Caco-2 (cell line): ENCODE results near the gene DGKG. TPM values are rescaled to one million over a fixed set of nuclear protein-coding genes. Genes with fewer than 3 reads are reported as not detected.

Source experiments
- BruUV-seq: library from RNA; stranded (reverse); fragments of 400-500 nt; replicated peaks from 2 replicates; lab custom pipeline; 2021; lab: Mats Ljungman, UMichigan
- CTCF ChIA-PET: fragments of 300-600 bp; sonication (Branson Sonifier 250); formaldehyde crosslinking; loops from one replicate; lab custom pipeline; 2022; ENCODE audit warnings: antibody characterized with exemption; lab: Charles Lee
- POLR2A ChIA-PET: fragments of 300-600 bp; sonication (Branson Sonifier 250); formaldehyde crosslinking; loops from one replicate; lab custom pipeline; 2022; ENCODE audit warnings: antibody characterized with exemption; lab: Charles Lee
- DNase-seq, 2 experiments: peaks; one replicate each; pipeline versions ENCODE4 v3.0.0 to v3.0.0-alpha.2; 2020 to 2022
- H3K27me3 ChIP-seq: replicated peaks from 2 replicates; pipeline ENCODE4 v1.6.0; 2011; ENCODE audit warnings: low read length; ENCODE audit not compliant: control insufficient read depth, insufficient read depth
- H3K36me3 ChIP-seq: 2 replicates; pipeline ENCODE4 v1.5.1; 2011; ENCODE audit warnings: low read length; ENCODE audit not compliant: control insufficient read depth, insufficient read depth
- H3K4me1 ChIP-seq: fragments of 250-450 bp; sonication (Bioruptor Pico); 2 replicates; pipeline ENCODE4 v1.5.1; 2020; ENCODE audit warnings: mild to moderate bottlenecking
- H3K4me3 ChIP-seq: 2 replicates; pipeline ENCODE4 v1.5.1; 2011; ENCODE audit warnings: low read depth, mild to moderate bottlenecking, control low read depth, low read length
- H3K9me3 ChIP-seq: fragments of 250-450 bp; sonication (Bioruptor Pico); 2 replicates; pipeline ENCODE4 v1.5.1; 2020; ENCODE audit warnings: mild to moderate bottlenecking, moderate library complexity
- H3K27ac Mint-ChIP-seq: one replicate; pipeline ENCODE4 v1.8.0; 2022; ENCODE audit warnings: mixed read lengths; ENCODE audit not compliant: unreplicated experiment
- H3K27me3 Mint-ChIP-seq: one replicate; pipeline ENCODE4 v1.8.0; 2022; ENCODE audit warnings: mixed read lengths; ENCODE audit not compliant: insufficient read depth, unreplicated experiment
- H3K36me3 Mint-ChIP-seq: one replicate; pipeline ENCODE4 v1.8.0; 2022; ENCODE audit warnings: mild to moderate bottlenecking, mixed read lengths; ENCODE audit not compliant: insufficient read depth, unreplicated experiment
- H3K4me1 Mint-ChIP-seq: one replicate; pipeline ENCODE4 v1.8.0; 2022; ENCODE audit warnings: low read depth, mixed read lengths; ENCODE audit not compliant: unreplicated experiment
- H3K4me3 Mint-ChIP-seq: one replicate; pipeline ENCODE4 v1.8.0; 2022; ENCODE audit warnings: mild to moderate bottlenecking, moderate library complexity, mixed read lengths; ENCODE audit not compliant: unreplicated experiment
- H3K9me3 Mint-ChIP-seq: one replicate; pipeline ENCODE4 v1.8.0; 2022; ENCODE audit warnings: mixed read lengths; ENCODE audit not compliant: unreplicated experiment
- CTCF ChIP-seq, 2 experiments: fragments of 200-600 bp in 1 of 2; IDR thresholded peaks; 1 replicate in 1 of 2; 2 replicates in 1 of 2; pipeline versions ENCODE4 v1.5.1 to v1.8.0; 2011 to 2022; ENCODE audit warnings: antibody characterized with exemption in 1 of 2, control low read depth in 1 of 2, inconsistent platforms in 1 of 2, low read depth in 1 of 2, low read length in 1 of 2, mild to moderate bottlenecking in 1 of 2, moderate library complexity in 1 of 2; ENCODE audit not compliant: insufficient read depth in 1 of 2, severe bottlenecking in 1 of 2, unreplicated experiment in 1 of 2
- intact Hi-C: fragments of 100-400 bp; cut with micrococcal nuclease; formaldehyde crosslinking; loops from one replicate; pipeline ENCODE4 v1.10.0; 2022; ENCODE audit not compliant: unreplicated experiment
- total RNA-seq: library from RNA; stranded (reverse); gene quantifications from 2 replicates; pipeline ENCODE4 v1.2.3, GENCODE V29; 2022

Gene DGKG
- total RNA-seq, 1 experiment from 2014 or later = 0.32 TPM

DNA sequence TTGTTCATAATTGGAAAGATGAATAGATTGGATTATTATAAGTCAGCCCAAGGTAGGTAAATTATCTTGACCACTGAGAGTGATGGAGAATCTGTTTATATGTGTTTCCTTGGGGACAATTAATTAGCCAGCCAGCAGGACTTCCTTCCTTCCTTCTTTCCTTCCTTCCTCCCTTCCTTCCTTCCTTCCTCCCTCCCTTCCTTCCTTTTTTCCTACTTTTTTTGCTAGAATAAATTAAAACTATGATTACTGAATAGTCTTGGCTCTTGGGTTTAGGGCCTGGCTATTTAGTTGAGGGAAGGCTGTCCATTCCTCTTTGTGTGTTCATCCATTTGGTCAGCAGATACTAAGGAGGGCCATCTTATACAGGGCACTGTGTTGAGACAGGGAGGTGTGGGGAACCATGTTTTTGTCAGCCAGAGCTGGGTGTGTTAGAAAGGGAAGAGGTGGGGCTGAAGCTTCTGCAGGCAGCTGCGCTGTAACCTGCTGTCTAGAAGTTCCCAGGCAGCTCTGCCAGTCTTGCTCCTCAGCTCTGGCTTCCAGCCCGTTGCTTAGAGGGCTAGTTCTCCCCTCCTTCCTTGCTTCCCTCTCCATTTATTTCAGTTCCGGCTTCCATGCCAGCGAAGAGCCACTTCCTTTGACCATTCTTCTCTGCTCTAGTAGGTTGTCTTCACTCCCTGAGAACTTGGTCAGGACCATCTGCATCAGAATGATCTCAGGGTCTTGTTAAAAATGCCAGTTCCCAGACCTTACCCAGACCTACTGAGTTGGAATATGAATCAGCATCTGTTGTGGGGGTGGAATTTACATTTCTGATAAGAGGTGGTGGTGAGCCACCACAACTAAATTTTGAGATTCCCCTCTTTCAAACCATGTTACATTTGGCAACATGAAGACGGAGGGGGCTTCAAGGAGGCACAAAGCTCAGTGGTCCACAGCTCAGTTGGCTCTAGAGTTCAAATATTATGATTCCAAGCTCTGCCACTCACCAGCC, 113.9 kb downstream of the DGKG start:
- DNase-seq = no peak
- Histone ChIP-seq H3K9me3 (no peaks in the 10 kb centered on the region), H3K27me3 (no peaks in the 10 kb centered on the region; the same call in 1 of the 2 replicates), H3K4me1 (no peaks in the 10 kb centered on the region), H3K4me3 (no peak overlapping the region), H3K36me3 (no peaks in the 10 kb centered on the region)
- no peak for TF ChIP-seq CTCF (IDR thresholded peaks at IDR 0.05; ENCODE audit: insufficient read depth in 1 of 2, low read depth in 1 of 2, low read length in 1 of 2, severe bottlenecking in 1 of 2, unreplicated experiment in 1 of 2)
- no TSS peak for BruUV-seq
- no peak overlapping the region for H3K4me3 Mint-ChIP-seq
- intact Hi-C loops = no loop called here
- H3K4me1 Mint-ChIP-seq = no peaks in the 10 kb centered on the region
- H3K27me3 Mint-ChIP-seq = peaks cover 4% of the 10 kb centered on the region
- ChIA-PET POLR2A (no interaction called here), CTCF (no interaction called here)
- no peak overlapping the region for H3K27ac Mint-ChIP-seq
- no peaks in the 10 kb centered on the region for H3K9me3 Mint-ChIP-seq
- H3K36me3 Mint-ChIP-seq = no peaks in the 10 kb centered on the region

- H3K9me3 ChIP-seq = no peaks in the 10 kb centered on the region
- ChIA-PET CTCF (no interaction called here), POLR2A (no interaction called here)
- Mint-ChIP-seq H3K27ac (no peak overlapping the region), H3K4me1 (no peaks in the 10 kb centered on the region), H3K27me3 (peaks cover 4% of the 10 kb centered on the region), H3K36me3 (no peaks in the 10 kb centered on the region), H3K9me3 (no peaks in the 10 kb centered on the region), H3K4me3 (no peak overlapping the region)
- intact Hi-C loops = no loop called here
- H3K4me1 ChIP-seq = no peaks in the 10 kb centered on the region
- no TSS peak for BruUV-seq
- DNase-seq = no peak
- no peak overlapping the region for H3K4me3 ChIP-seq
- H3K27me3 ChIP-seq = no peaks in the 10 kb centered on the region; the same call in 1 of the 2 replicates
- TF ChIP-seq CTCF (IDR thresholded peaks at IDR 0.05; ENCODE audit: insufficient read depth in 1 of 2, low read depth in 1 of 2, low read length in 1 of 2, severe bottlenecking in 1 of 2, unreplicated experiment in 1 of 2) = no peak
- H3K36me3 ChIP-seq = no peaks in the 10 kb centered on the region
Observed at GRCh38 chr3:186246941-186247340, 115.1 kb downstream of the DGKG start.

- Mint-ChIP-seq H3K36me3 (no peaks in the 10 kb centered on the region), H3K27me3 (no peaks in the 10 kb centered on the region), H3K4me1 (no peaks in the 10 kb centered on the region), H3K27ac (no peak overlapping the region), H3K4me3 (no peak overlapping the region), H3K9me3 (no peaks in the 10 kb centered on the region)
- no peaks in the 10 kb centered on the region for H3K4me1 ChIP-seq
- no peaks in the 10 kb centered on the region for H3K36me3 ChIP-seq
- ChIA-PET CTCF (no interaction called here), POLR2A (interaction anchor here (0.7 kb wide), 1 partner anchor 18 kb away, joined by 8 read pairs; no protein-coding TSS in a partner anchor)
- no peaks in the 10 kb centered on the region for H3K9me3 ChIP-seq
- no peak for DNase-seq
- no peak for TF ChIP-seq CTCF (IDR thresholded peaks at IDR 0.05; ENCODE audit: insufficient read depth in 1 of 2, low read depth in 1 of 2, low read length in 1 of 2, severe bottlenecking in 1 of 2, unreplicated experiment in 1 of 2)
- no TSS peak for BruUV-seq
- H3K27me3 ChIP-seq = no peaks in the 10 kb centered on the region
- H3K4me3 ChIP-seq = no peak overlapping the region
- intact Hi-C loops = loop anchor here (5.0 kb wide), 1 partner anchor 137 kb away; the partner anchor contains the start of gene ETV5
Observed at GRCh38 chr3:186244016-186244415, 118.0 kb downstream of the DGKG start.
